Common myeloid progenitor, CD34-positive (primary cell): Measurements from ENCODE around the gene ZNF71.

Source experiments
- CTCF ChIA-PET: fragments of 350-600 bp; sonication (Branson Sonifier 250); formaldehyde crosslinking; loops from one replicate; lab custom pipeline; 2021; ENCODE audit warnings: antibody characterized with exemption; lab: Charles Lee
- POLR2A ChIA-PET: fragments of 350-600 bp; sonication (Branson Sonifier 250); formaldehyde crosslinking; loops from one replicate; lab custom pipeline; 2021; ENCODE audit warnings: antibody characterized with exemption; lab: Charles Lee
- DNase-seq, 3 donors: peaks; one replicate each; pipeline versions ENCODE4 v3.0.0 to v3.0.0-alpha.2; 2013
- H3K27ac ChIP-seq, 2 experiments: 1 replicate in 1 of 2; 2 replicates in 1 of 2; pipeline ENCODE4 v1.7.0; 2013; ENCODE audit warnings: inconsistent platforms in 2 of 2, low read length in 2 of 2, mild to moderate bottlenecking in 2 of 2, low read depth in 1 of 2, moderate library complexity in 1 of 2; ENCODE audit not compliant: severe bottlenecking in 2 of 2, insufficient read depth in 1 of 2, poor library complexity in 1 of 2
- H3K27me3 ChIP-seq, 5 experiments: replicated peaks in 2 of 5; 1 replicate in 3 of 5; 2 replicates in 2 of 5; pipeline versions ENCODE4 v1.6.1 to v1.7.0; 2013; ENCODE audit warnings: low read length in 4 of 5, mild to moderate bottlenecking in 2 of 5, moderate library complexity in 2 of 5, inconsistent platforms in 1 of 5; ENCODE audit not compliant: insufficient read depth in 5 of 5, control insufficient read depth in 4 of 5
- H3K36me3 ChIP-seq, 4 experiments: 1 replicate in 2 of 4; 2 replicates in 2 of 4; pipeline versions ENCODE4 v1.6.1 to v1.7.0; 2013; ENCODE audit warnings: low read length in 3 of 4, control low read depth in 1 of 4, mild to moderate bottlenecking in 1 of 4; ENCODE audit not compliant: control insufficient read depth in 4 of 4, insufficient read depth in 4 of 4
- H3K4me1 ChIP-seq, 4 experiments: 1 replicate in 3 of 4; 2 replicates in 1 of 4; pipeline versions ENCODE4 v1.6.1 to v1.7.1; 2013; ENCODE audit warnings: low read length in 3 of 4, mild to moderate bottlenecking in 3 of 4, control low read depth in 1 of 4, inconsistent platforms in 1 of 4, moderate library complexity in 1 of 4; ENCODE audit not compliant: control insufficient read depth in 4 of 4, insufficient read depth in 4 of 4; ENCODE audit errors: control extremely low read depth in 1 of 4
- H3K4me3 ChIP-seq, 7 experiments: 1 replicate in 4 of 7; 2 replicates in 3 of 7; pipeline versions ENCODE4 v1.5.1 to v1.7.0; 2013; ENCODE audit warnings: mild to moderate bottlenecking in 7 of 7, low read length in 6 of 7, moderate library complexity in 6 of 7, inconsistent platforms in 2 of 7, low read depth in 2 of 7, control low read depth in 1 of 7; ENCODE audit not compliant: insufficient read depth in 4 of 7, control insufficient read depth in 1 of 7; ENCODE audit errors: extremely low read depth in 1 of 7
- H3K9me3 ChIP-seq, 5 experiments: 1 replicate in 4 of 5; 2 replicates in 1 of 5; pipeline versions ENCODE4 v1.6.1 to v1.7.1; 2013; ENCODE audit warnings: low read length in 4 of 5, mild to moderate bottlenecking in 2 of 5, inconsistent platforms in 1 of 5, low read depth in 1 of 5, moderate library complexity in 1 of 5; ENCODE audit not compliant: control insufficient read depth in 4 of 5, insufficient read depth in 2 of 5; ENCODE audit errors: control extremely low read depth in 1 of 5
- WGBS: methylation state at CpG from one replicate; pipeline ENCODE4 v1.1.5; 2013; ENCODE audit not compliant: insufficient coverage; 5-methylcytosine and 5-hydroxymethylcytosine counted together

Gene ZNF71

GRCh38 chr19:56642711-56643459 lies 47.8 kb downstream of the ZNF71 start, which contains the start of gene SMIM17:
TSS of gene SMIM17 (plus strand) at chr19:56643159. CDS start at chr19:56645668, 2,509 bp downstream.
- H3K27me3 ChIP-seq, result peaks cover 3 to 33% (median 9%) of the 10 kb centered on the region in 5 experiments
- ChIA-PET CTCF (interaction anchor here (1.2 kb wide), 1 partner anchor 10 kb away, joined by 3 read pairs; no protein-coding TSS in a partner anchor), POLR2A (no interaction called here)
- WGBS, result 14% methylated on average over 36 of the region's 60 CpGs
- no peak within 1 kb of the TSS for H3K4me3 ChIP-seq
- peaks cover 3 to 40% (median 29%) of the 10 kb centered on the region in 5 experiments for H3K9me3 ChIP-seq
- H3K36me3 ChIP-seq, result no peaks in the 10 kb centered on the region
- no peak within 1 kb of the TSS for H3K27ac ChIP-seq
- no peak for DNase-seq
- H3K4me1 ChIP-seq, result no peaks in the 10 kb centered on the region

GRCh38 chr19:56643460-56643955 lies 48.4 kb downstream of the ZNF71 start:
- H3K4me3 ChIP-seq, result no peak overlapping the region
- H3K27ac ChIP-seq, result no peak overlapping the region
- DNase-seq, result no peak
- 19% methylated on average over 22 of the region's 25 CpGs for WGBS
- no peaks in the 10 kb centered on the region for H3K36me3 ChIP-seq
- POLR2A ChIA-PET, result no interaction called here
- H3K27me3 ChIP-seq, result peaks cover 3 to 33% (median 9%) of the 10 kb centered on the region in 5 experiments
- H3K9me3 ChIP-seq, result peaks cover 3 to 42% (median 25%) of the 10 kb centered on the region in 5 experiments
- CTCF ChIA-PET, result no interaction called here
- H3K4me1 ChIP-seq, result no peaks in the 10 kb centered on the region

GRCh38 chr19:56654151-56654550 lies 59.0 kb downstream of the ZNF71 start:
- no peaks in the 10 kb centered on the region for H3K4me1 ChIP-seq
- peaks cover 0 to 6% (median 5%) of the 10 kb centered on the region in 5 experiments for H3K9me3 ChIP-seq
- no peaks in the 10 kb centered on the region for H3K36me3 ChIP-seq
- POLR2A ChIA-PET, result no interaction called here
- WGBS, result 69% methylated on average over 3 of the region's 3 CpGs
- no peak overlapping the region for H3K27ac ChIP-seq
- no peak overlapping the region for H3K4me3 ChIP-seq
- no peak for DNase-seq
- CTCF ChIA-PET, result no interaction called here
- no peaks in the 10 kb centered on the region for H3K27me3 ChIP-seq

DNA sequence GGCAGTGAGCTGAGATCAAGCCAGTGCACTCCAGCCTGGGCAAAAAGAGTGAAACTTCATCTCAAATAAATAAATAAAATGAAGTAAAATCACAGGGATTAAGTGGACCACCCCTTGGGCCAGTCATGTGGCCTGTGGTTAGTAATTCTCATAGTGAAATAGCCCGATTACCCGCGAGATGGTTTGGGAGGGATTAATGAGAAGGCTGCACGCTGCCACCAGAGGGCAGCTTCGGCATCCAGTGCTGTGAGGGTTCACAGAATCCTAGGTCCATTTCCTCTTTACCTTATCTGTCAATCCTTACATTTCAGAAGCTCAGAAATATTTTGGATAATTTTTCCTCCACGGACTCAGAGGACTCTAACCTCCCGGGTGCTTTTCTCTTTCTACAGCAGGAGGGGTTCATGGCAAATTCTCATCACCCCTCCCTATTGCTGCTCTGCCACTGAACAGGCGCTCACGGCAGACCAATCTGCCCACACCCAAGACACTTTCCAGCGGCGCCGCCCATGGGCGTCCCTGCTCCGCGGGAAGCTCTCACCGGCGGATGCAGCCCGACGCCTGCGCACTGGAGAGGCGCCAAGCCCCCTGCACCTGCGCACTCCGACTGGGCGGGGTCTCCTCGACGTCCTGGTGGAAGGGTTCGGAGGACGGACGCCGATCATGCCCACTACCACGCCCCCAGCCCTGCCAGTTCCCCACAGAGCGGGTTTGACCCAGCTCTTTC lies 65.4 kb downstream of the ZNF71 start:
- Histone ChIP-seq H3K27ac (no peak overlapping the region), H3K36me3 (peaks cover 0 to 30% (median 20%) of the 10 kb centered on the region in 4 experiments), H3K27me3 (no peaks in the 10 kb centered on the region), H3K4me3 (peak overlapping the region in 1 of 7 experiments; percentile 51), H3K4me1 (peaks cover 0 to 4% (median 0%) of the 10 kb centered on the region in 4 experiments), H3K9me3 (peaks cover under 1 to 36% (median 15%) of the 10 kb centered on the region in 5 experiments)
- CTCF ChIA-PET, result no interaction called here
- POLR2A ChIA-PET, result no interaction called here
- DNase-seq, result peak; percentile 29 to 63 (median 41)
- 15% methylated on average over 27 of the region's 32 CpGs for WGBS

- 94% methylated on average over 3 of the region's 3 CpGs for WGBS
- Histone ChIP-seq H3K4me3 (peak overlapping the region in 1 of 7 experiments; percentile 51), H3K36me3 (peaks cover 0 to 30% (median 20%) of the 10 kb centered on the region in 4 experiments), H3K9me3 (peaks cover 0 to 36% (median 15%) of the 10 kb centered on the region in 5 experiments), H3K4me1 (peaks cover 0 to 4% (median 0%) of the 10 kb centered on the region in 4 experiments), H3K27me3 (no peaks in the 10 kb centered on the region), H3K27ac (no peak overlapping the region)
- POLR2A ChIA-PET, result no interaction called here
- CTCF ChIA-PET, result no interaction called here
- DNase-seq, result no peak
Measured at GRCh38 chr19:56661248-56661647, 66.1 kb downstream of the ZNF71 start.

- ChIA-PET CTCF (no interaction called here), POLR2A (no interaction called here)
- 98% methylated on average over 60 of the region's 60 CpGs for WGBS
- Histone ChIP-seq H3K4me1 (peaks cover 0 to 4% (median 0%) of the 10 kb centered on the region in 4 experiments), H3K36me3 (peaks cover 0 to 34% (median 24%) of the 10 kb centered on the region in 4 experiments), H3K9me3 (peaks cover 0 to 41% (median 20%) of the 10 kb centered on the region in 5 experiments), H3K27ac (no peak overlapping the region), H3K4me3 (no peak overlapping the region), H3K27me3 (no peaks in the 10 kb centered on the region)
- no peak for DNase-seq
Measured at GRCh38 chr19:56663931-56664500, 68.9 kb downstream of the ZNF71 start.
